ENCODE measurements around the gene GNG12.

Gene GNG12

DNA sequence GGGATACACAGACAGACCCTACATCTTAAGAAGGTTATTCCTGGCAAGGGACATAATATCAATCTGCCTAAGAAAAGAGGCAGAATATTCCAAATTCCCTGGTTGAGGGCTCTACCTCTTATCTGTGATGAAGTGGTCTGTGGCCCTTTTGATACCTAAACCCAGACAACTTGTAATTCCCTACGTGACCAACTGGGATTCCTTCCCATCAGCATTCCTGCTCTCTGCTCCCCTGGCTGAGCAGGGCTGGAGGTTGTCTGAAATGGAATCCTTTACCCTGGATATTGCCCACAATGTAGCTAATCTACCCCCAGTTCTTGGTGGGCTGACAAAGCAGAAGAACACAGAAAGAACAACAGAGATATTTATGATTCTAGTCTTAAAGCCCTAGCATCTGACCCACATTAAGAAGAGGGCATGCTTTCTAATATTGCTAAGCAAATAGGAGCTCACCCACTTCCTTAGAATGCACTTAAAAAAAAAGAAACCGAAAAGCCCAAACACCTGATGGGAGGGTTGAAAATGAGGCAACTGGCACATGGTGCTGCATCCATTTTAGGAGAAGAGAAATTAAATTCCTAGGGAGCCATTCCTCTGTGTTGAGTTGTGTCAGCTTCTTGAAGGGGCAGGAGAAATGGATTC lies 111.5 kb downstream of the GNG12 start:
- Histone ChIP-seq H2AFZ (ENCODE audit: low read depth, low read length) (no peak overlapping the region), H3K4me1 (ENCODE audit: insufficient read depth, low read length) (no peaks in the 10 kb centered on the region), H3K4me3 (ENCODE audit: low read length) (no peak overlapping the region), H3K36me3 (ENCODE audit: insufficient read depth, low read length) (no peaks in the 10 kb centered on the region), H3K9me3 (ENCODE audit: low read length) (no peaks in the 10 kb centered on the region), H3K27me3 (ENCODE audit: insufficient read depth, low read length) (no peaks in the 10 kb centered on the region)

DNA sequence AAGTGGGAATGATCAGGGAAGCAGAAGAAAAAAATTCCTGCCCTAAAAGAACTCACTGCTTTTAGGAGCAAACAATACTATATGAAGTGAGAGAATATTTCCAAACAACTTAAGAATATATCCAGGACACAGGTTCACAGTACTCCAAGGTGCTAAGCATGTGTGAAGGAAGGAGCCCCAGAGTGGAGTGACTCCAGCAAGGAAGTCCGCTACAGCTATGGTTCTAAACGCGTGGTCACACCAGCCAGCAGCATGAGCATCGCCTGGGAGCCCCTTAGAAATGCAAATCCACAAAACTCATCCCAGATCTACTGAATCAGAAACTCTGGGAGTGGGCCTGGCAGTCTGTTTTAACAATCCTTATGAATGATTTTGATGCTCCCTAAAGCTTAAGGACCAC lies 112.2 kb downstream of the GNG12 start:
- Histone ChIP-seq H3K36me3 (ENCODE audit: insufficient read depth, low read length) (no peaks in the 10 kb centered on the region), H3K4me1 (ENCODE audit: insufficient read depth, low read length) (no peaks in the 10 kb centered on the region), H3K27me3 (ENCODE audit: insufficient read depth, low read length) (no peaks in the 10 kb centered on the region), H3K4me3 (ENCODE audit: low read length) (no peak overlapping the region), H3K9me3 (ENCODE audit: low read length) (no peaks in the 10 kb centered on the region), H2AFZ (ENCODE audit: low read depth, low read length) (no peak overlapping the region)

DNA sequence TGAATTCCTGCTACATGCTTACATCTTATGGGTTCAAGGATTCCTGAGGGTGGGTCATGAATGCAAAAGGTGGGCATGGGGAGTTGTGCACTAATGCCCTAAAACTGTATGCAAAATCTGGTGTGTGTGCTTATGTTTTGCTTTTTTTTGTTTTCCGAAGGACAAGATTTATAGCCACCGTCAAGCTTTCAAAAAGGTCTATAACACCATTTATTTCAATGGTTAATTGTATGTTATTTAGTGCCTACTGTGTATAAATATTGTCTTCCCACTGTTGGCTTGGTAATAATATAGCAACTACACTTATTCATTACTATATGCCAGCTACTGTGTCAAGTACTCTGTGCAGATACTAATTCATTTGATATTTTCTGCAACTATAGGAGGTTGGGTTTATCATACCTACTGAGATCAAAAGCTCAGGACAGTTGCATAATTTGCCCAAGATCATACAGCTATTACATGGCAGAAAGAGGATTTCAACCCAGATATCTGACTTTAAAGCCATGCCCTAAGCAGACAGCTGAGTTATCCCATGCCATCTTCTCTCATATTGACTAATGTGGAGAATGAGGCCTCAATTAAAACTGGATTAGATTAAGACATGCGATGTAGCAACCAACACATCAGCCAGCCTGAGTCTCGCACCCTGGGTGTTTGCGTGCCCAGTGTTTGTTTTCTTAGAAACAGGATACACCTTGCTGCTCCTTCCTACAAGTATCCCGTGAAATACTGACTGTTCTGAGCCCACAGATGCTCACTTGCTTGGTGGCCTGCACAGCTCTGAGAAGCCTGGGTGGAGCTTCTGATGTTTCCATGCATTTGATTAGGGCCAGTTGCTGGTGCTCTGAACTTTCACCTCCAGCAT lies 113.7 kb downstream of the GNG12 start:
- no peaks in the 10 kb centered on the region for H3K27me3 ChIP-seq (ENCODE audit: insufficient read depth, low read length)
- H2AFZ ChIP-seq (ENCODE audit: low read depth, low read length), result no peak overlapping the region
- no peaks in the 10 kb centered on the region for H3K9me3 ChIP-seq (ENCODE audit: low read length)
- no peak overlapping the region for H3K4me3 ChIP-seq (ENCODE audit: low read length)
- no peaks in the 10 kb centered on the region for H3K36me3 ChIP-seq (ENCODE audit: insufficient read depth, low read length)
- no peaks in the 10 kb centered on the region for H3K4me1 ChIP-seq (ENCODE audit: insufficient read depth, low read length)

DNA sequence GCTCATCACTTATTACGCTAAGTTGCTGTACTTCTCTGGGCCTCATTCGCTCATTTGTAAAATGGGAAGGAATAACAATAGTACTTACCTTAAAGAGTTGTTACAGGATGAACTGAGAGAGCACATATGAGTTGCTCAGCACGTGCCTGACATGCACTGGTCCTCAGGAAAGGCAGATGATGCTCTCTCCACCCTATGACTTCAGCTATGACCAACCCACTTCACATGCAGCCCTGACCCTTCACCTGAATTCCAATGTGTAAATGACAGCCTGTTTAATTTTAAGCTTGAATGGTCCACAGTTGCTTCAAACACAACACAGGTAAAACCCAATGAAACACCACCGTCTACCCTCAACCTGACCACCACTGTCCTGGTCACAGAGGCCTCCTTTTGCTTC lies 115.4 kb downstream of the GNG12 start:
- Histone ChIP-seq H3K36me3 (ENCODE audit: insufficient read depth, low read length) (no peaks in the 10 kb centered on the region), H2AFZ (ENCODE audit: low read depth, low read length) (no peak overlapping the region), H3K27me3 (ENCODE audit: insufficient read depth, low read length) (no peaks in the 10 kb centered on the region), H3K4me1 (ENCODE audit: insufficient read depth, low read length) (peaks cover 3% of the 10 kb centered on the region), H3K9me3 (ENCODE audit: low read length) (no peaks in the 10 kb centered on the region), H3K4me3 (ENCODE audit: low read length) (no peak overlapping the region)

DNA sequence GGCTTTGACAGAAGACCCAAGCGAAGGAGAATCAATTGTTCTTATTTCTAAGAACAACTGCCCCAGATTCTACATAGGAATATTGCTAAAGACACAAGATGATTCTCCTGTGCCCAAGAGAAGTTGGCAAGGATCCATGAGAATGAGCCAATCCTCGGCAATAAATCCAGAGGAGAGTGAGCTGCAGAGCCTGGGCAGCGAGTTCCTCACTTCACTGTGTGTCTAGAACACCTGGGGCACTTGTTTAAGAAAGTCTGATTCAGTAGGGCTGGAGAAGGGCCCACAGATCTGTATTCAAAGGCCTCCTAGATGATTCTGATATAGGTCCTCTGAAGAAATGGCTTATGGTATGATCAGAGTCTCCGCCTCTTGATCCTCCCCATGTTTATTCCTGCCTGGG lies 116.5 kb downstream of the GNG12 start:
- H3K27me3 ChIP-seq (ENCODE audit: insufficient read depth, low read length), result no peaks in the 10 kb centered on the region
- H3K36me3 ChIP-seq (ENCODE audit: insufficient read depth, low read length), result no peaks in the 10 kb centered on the region
- H3K4me3 ChIP-seq (ENCODE audit: low read length), result no peak overlapping the region
- H2AFZ ChIP-seq (ENCODE audit: low read depth, low read length), result no peak overlapping the region
- peaks cover 3% of the 10 kb centered on the region for H3K4me1 ChIP-seq (ENCODE audit: insufficient read depth, low read length)
- H3K9me3 ChIP-seq (ENCODE audit: low read length), result no peaks in the 10 kb centered on the region

DNA sequence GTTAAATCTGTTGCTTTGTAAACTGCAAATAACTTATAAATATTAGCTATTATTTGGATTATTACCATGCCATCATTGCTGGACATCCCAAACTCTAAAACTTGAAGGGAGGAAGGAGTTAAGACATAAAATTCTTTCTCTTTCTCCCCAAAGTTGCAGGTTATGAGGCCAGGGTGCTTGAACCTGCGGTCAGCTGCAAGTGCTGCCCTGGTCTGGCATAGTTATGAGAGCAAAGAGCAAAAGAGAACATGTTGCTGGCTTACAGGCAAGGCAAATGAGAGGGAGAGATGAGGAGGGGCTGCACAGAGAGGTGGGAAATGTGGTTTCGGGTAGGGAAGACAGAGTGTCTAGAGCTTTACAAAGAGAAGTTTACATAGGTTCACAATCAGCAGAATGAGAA lies 117.4 kb downstream of the GNG12 start:
- Histone ChIP-seq H3K27me3 (ENCODE audit: insufficient read depth, low read length) (no peaks in the 10 kb centered on the region), H2AFZ (ENCODE audit: low read depth, low read length) (no peak overlapping the region), H3K4me1 (ENCODE audit: insufficient read depth, low read length) (peaks cover 3% of the 10 kb centered on the region), H3K9me3 (ENCODE audit: low read length) (no peaks in the 10 kb centered on the region), H3K36me3 (ENCODE audit: insufficient read depth, low read length) (no peaks in the 10 kb centered on the region), H3K4me3 (ENCODE audit: low read length) (no peak overlapping the region)

DNA sequence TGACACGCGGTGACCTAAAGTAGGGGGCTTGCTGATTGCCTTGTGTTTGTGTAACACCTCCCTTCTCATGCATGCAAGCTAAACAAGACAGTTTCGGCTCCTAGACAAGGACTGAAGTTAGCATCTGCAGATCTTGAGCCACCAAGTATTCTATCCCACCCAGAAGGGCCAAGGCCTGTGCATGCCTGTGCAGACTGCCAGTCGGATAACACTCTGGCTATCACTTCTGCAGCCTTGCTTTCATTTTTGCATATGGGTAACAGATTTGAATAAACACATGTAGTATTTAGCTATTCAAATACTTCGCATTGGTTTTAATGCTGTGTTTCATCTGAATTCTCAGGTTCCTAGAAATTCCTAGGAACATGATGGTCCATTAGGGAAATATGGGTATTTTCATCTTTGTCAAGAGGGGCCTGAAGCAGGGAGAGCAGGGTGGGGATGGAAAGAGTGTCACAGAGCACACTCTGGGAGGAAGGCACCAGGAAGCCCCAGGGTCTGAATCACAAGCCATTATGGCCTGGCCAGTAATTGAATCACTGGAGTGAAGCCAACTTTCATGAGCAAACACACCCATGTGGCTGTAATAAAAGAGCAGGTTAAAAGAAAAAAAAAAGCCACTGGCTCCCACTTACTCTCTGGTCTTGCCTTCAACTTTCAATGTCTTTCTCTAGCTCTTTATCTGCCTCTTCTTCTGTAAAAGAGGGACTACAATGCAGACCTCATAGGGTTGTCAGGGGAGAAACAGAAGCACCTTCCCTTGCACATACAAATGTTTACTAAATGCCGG lies 120.0 kb downstream of the GNG12 start:
- Histone ChIP-seq H2AFZ (ENCODE audit: low read depth, low read length) (no peak overlapping the region), H3K4me3 (ENCODE audit: low read length) (no peak overlapping the region), H3K36me3 (ENCODE audit: insufficient read depth, low read length) (no peaks in the 10 kb centered on the region), H3K27me3 (ENCODE audit: insufficient read depth, low read length) (no peaks in the 10 kb centered on the region), H3K4me1 (ENCODE audit: insufficient read depth, low read length) (peaks cover 3% of the 10 kb centered on the region), H3K9me3 (ENCODE audit: low read length) (no peaks in the 10 kb centered on the region)

DNA sequence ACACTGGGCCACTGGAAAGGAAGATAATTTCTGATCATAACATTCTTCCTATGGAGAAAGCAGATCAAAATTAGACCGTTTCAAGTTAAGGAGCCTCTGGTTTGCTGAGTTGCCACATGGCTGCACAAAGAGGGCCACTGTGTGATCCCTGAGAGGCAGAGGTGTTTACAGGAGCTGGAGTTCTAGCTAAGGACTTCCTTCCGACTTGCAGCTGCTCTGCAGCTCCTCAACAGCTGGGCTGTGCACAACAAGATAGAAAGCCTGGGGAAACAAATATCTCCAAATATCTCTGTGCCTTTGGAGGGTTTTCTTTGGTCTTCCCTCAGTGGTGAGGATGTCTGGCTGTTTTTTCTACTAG lies 121.4 kb downstream of the GNG12 start:
- Histone ChIP-seq H3K36me3 (ENCODE audit: insufficient read depth, low read length) (no peaks in the 10 kb centered on the region), H3K4me1 (ENCODE audit: insufficient read depth, low read length) (peaks cover 3% of the 10 kb centered on the region), H3K27me3 (ENCODE audit: insufficient read depth, low read length) (no peaks in the 10 kb centered on the region), H2AFZ (ENCODE audit: low read depth, low read length) (no peak overlapping the region), H3K9me3 (ENCODE audit: low read length) (no peaks in the 10 kb centered on the region), H3K4me3 (ENCODE audit: low read length) (no peak overlapping the region)

DNA sequence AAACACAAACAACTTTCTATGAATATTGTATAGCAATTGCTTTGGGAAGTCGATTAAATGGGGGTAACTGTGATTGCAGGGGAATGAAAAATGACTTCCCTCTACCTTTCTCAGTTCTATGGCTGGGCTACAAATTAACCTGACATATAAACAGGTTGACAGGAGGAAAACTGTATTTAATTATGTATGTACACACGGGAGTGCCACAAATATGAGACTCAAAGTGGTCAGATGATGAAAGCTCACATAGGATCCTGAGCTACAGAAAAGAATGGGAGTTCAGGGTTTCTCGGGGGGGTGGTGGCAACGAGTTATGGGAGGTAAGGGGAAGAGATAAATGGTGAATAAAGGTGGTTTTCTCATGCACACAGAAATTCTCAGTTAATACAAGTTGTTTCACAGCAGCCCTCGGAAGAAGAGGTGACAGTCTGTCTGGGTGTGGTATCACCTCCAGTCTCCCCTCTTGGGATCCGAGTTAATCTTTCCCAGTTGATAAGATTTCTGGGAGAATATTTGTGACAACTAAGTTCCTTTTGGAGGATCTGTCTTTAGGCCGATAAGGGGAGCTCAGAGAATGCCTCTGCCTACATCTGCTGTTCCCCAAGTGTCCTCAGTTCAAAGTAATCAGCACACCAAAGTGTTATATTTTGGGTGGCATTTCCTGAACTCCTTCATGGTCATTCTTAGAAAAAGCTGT lies 122.0 kb downstream of the GNG12 start:
- no peak overlapping the region for H2AFZ ChIP-seq (ENCODE audit: low read depth, low read length)
- H3K36me3 ChIP-seq (ENCODE audit: insufficient read depth, low read length), result no peaks in the 10 kb centered on the region
- H3K9me3 ChIP-seq (ENCODE audit: low read length), result no peaks in the 10 kb centered on the region
- no peaks in the 10 kb centered on the region for H3K27me3 ChIP-seq (ENCODE audit: insufficient read depth, low read length)
- peaks cover 3% of the 10 kb centered on the region for H3K4me1 ChIP-seq (ENCODE audit: insufficient read depth, low read length)
- H3K4me3 ChIP-seq (ENCODE audit: low read length), result no peak overlapping the region

DNA sequence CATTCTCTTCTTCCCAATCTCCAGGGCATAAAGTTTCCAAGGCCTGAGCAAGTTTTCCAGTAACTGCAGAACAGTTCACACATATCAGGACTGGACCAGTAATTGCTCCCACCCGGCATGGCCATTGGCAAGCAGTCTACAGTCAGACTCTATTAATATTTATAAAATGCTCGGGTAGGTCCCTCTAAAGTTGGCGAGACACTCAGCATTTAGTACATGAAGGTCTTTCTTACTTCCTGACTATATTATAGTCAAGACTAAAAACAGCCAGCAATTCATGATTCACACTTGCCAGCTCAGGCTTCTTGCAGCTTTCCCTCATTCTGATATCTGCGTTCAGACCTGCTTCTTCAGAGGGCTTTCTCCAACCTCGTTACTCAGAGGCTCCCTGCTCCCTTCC lies 122.8 kb downstream of the GNG12 start:
- H3K27me3 ChIP-seq (ENCODE audit: insufficient read depth, low read length), result no peaks in the 10 kb centered on the region
- no peaks in the 10 kb centered on the region for H3K36me3 ChIP-seq (ENCODE audit: insufficient read depth, low read length)
- H3K9me3 ChIP-seq (ENCODE audit: low read length), result no peaks in the 10 kb centered on the region
- peaks cover 3% of the 10 kb centered on the region for H3K4me1 ChIP-seq (ENCODE audit: insufficient read depth, low read length)
- H3K4me3 ChIP-seq (ENCODE audit: low read length), result no peak overlapping the region
- no peak overlapping the region for H2AFZ ChIP-seq (ENCODE audit: low read depth, low read length)

DNA sequence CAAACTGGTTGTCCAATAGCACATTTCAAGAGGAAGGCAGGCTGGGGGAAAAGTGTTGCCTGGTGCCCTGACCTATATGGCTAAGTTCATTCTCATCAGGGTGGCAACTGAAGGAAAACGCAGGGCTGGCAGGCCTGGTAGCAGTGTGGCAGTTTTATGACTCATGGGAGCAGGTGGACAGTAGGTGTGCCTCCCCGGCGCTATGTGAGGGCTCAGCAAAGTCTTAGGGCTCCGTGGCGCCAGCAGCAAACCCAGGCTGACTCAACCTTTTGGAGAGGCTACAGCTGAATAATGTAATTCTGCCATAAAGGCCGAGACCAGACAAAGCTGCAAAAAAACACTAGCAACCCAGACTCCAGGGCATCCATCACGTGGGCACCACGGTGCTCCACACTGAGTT lies 124.7 kb downstream of the GNG12 start:
- Histone ChIP-seq H3K27me3 (ENCODE audit: insufficient read depth, low read length) (no peaks in the 10 kb centered on the region), H3K4me3 (ENCODE audit: low read length) (no peak overlapping the region), H3K9me3 (ENCODE audit: low read length) (no peaks in the 10 kb centered on the region), H2AFZ (ENCODE audit: low read depth, low read length) (no peak overlapping the region), H3K36me3 (ENCODE audit: insufficient read depth, low read length) (no peaks in the 10 kb centered on the region), H3K4me1 (ENCODE audit: insufficient read depth, low read length) (peaks cover 2% of the 10 kb centered on the region)

DNA sequence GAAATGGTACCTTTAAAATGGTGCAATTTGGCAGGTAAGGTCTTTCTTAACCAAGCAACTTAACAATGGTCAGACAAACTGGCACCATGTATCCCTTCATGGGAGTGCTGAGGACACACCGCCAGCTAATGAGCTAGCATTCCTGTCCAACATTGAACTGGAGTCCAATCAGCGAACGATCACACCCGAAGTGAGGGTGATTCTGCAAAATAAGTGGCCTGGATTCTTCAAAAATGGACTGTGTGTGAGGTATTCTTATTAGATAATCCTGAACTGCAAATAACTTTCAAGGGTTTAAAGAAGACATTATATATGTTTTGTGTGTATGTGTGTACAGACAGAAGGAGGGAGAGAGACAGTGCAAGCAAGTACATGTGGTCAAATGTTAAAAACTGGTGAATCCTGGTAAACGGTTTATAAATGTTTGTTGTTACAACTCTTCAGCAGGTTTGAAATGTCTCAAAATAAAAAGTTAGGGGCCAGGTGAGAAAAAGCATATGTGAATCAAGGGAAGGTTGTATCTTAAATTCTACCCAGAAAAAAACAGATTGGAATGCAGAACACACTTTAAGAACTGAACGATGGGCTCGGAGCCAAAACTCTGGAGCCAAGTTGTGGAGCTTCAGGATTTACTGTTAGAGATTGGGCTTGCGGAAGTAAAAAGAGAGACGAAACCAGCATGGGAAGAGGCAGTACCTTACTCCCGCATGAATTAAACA lies 127.4 kb downstream of the GNG12 start:
- Histone ChIP-seq H3K36me3 (ENCODE audit: insufficient read depth, low read length) (no peaks in the 10 kb centered on the region), H2AFZ (ENCODE audit: low read depth, low read length) (no peak overlapping the region), H3K4me3 (ENCODE audit: low read length) (no peak overlapping the region), H3K9me3 (ENCODE audit: low read length) (no peaks in the 10 kb centered on the region), H3K4me1 (ENCODE audit: insufficient read depth, low read length) (no peaks in the 10 kb centered on the region), H3K27me3 (ENCODE audit: insufficient read depth, low read length) (no peaks in the 10 kb centered on the region)
